K562 (cell line): ENCODE results near the gene PDCD6IP. TPM values are rescaled to one million over a fixed set of nuclear protein-coding genes. Genes with fewer than 3 reads are reported as not detected.

Source experiments
- ATAC-seq: fragments of 200-7000 bp; cut with Tn5 transposase; 3 replicates; pipeline ENCODE4 v1.9.1; 2020; ENCODE audit warnings: moderate library complexity
- BruUV-seq: library from RNA; stranded (reverse); fragments of 400-500 nt; replicated peaks from 2 replicates; lab custom pipeline; 2021; lab: Mats Ljungman, UMichigan
- CTCF ChIA-PET: fragments of 300-600 bp; formaldehyde crosslinking; extraction: SDS; loops from one replicate; lab custom pipeline; 2021; ENCODE audit warnings: low intra/inter-chr PET ratio; lab: Yijun Ruan, JAX
- POLR2A ChIA-PET: fragments of 300-600, 350-650 bp; sonication (Branson Sonifier 250); formaldehyde crosslinking; extraction: SDS; loops from one replicate; lab custom pipeline; 2021; ENCODE audit warnings: antibody characterized with exemption, inconsistent platforms; lab: Yijun Ruan, JAX
- DNase-seq, 4 experiments: peaks; one replicate each; pipeline versions ENCODE4 v3.0.0 to v3.0.0-alpha.2; 2011 to 2018; ENCODE audit warnings: low spot score in 3 of 4, mixed read lengths in 3 of 4; ENCODE audit errors: extremely low read depth in 1 of 4
- FAIRE-seq: peaks from 2 replicates; lab custom pipeline; 2011; peaks lifted over from hg19 to GRCh38; lab: Jason Lieb, UNC
- H2AFZ ChIP-seq: 2 replicates; pipeline ENCODE4 v1.6.0; 2011; ENCODE audit warnings: low read depth, low read length, control low read depth, inconsistent platforms
- H3K27ac ChIP-seq: fragments of 200-600 bp; 3 replicates; pipeline ENCODE4 v1.8.0; 2011; ENCODE audit warnings: low read depth, mild to moderate bottlenecking, control low read depth, inconsistent platforms, low read length, moderate library complexity, mixed read lengths; ENCODE audit errors: extremely low read depth
- H3K27me3 ChIP-seq, 2 experiments: fragments of 300-600 bp in 1 of 2; 2 replicates in 1 of 2; 3 replicates in 1 of 2; pipeline versions ENCODE4 v1.6.0 to v1.8.0; 2011; ENCODE audit warnings: inconsistent platforms in 2 of 2, low read length in 2 of 2, mild to moderate bottlenecking in 1 of 2, mixed read lengths in 1 of 2, moderate library complexity in 1 of 2; ENCODE audit not compliant: control insufficient read depth in 2 of 2, insufficient read depth in 2 of 2
- H3K36me3 ChIP-seq: fragments of 300-600 bp; 3 replicates; pipeline ENCODE4 v1.8.0; 2011; ENCODE audit warnings: mild to moderate bottlenecking, low read length, inconsistent platforms; ENCODE audit not compliant: control insufficient read depth, insufficient read depth
- H3K4me1 ChIP-seq, 2 experiments: fragments of 200-600 bp in 1 of 2; replicated peaks in 1 of 2; 2 replicates in 1 of 2; 3 replicates in 1 of 2; pipeline versions ENCODE4 v1.5.1 to v1.8.0; 2011; ENCODE audit warnings: inconsistent platforms in 2 of 2, low read length in 2 of 2, mild to moderate bottlenecking in 1 of 2, mixed read lengths in 1 of 2, moderate library complexity in 1 of 2; ENCODE audit not compliant: control insufficient read depth in 2 of 2, insufficient read depth in 2 of 2
- H3K4me2 ChIP-seq: 2 replicates; pipeline ENCODE4 v1.6.1; 2011; ENCODE audit warnings: low read length, control low read depth, inconsistent platforms, mixed read lengths; ENCODE audit not compliant: insufficient read depth
- H3K4me3 ChIP-seq: fragments of 200-600 bp; sonication (generic), shearing (Covaris generic); 2 replicates; pipeline ENCODE4 v1.5.1; 2016; ENCODE audit warnings: control low read depth, inconsistent platforms
- H3K79me2 ChIP-seq: fragments of 200-600 bp; 3 replicates; pipeline ENCODE4 v1.8.0; 2011; ENCODE audit warnings: low read length, inconsistent platforms; ENCODE audit not compliant: control insufficient read depth, insufficient read depth
- H3K9ac ChIP-seq, 2 experiments: 2 replicates each; pipeline versions ENCODE4 v1.6.0 to v1.6.1; 2011; ENCODE audit warnings: low read depth in 2 of 2, low read length in 2 of 2, control low read depth in 1 of 2, inconsistent platforms in 1 of 2, mild to moderate bottlenecking in 1 of 2, mixed read lengths in 1 of 2; ENCODE audit not compliant: insufficient read depth in 1 of 2
- H3K9me1 ChIP-seq: one replicate; pipeline ENCODE4 v1.6.0; 2011; ENCODE audit warnings: inconsistent platforms, mild to moderate bottlenecking, low read length, moderate library complexity; ENCODE audit not compliant: control insufficient read depth, insufficient read depth
- H3K9me3 ChIP-seq: replicated peaks from 2 replicates; pipeline ENCODE4 v1.5.1; 2011; ENCODE audit warnings: low read depth, low read length, inconsistent platforms; ENCODE audit not compliant: control insufficient read depth, insufficient read depth
- H4K20me1 ChIP-seq: replicated peaks from 2 replicates; pipeline ENCODE4 v1.6.1; 2011; ENCODE audit warnings: low read length, inconsistent platforms, mixed read lengths; ENCODE audit not compliant: control insufficient read depth, insufficient read depth
- BDP1 ChIP-seq: IDR thresholded peaks from 3 replicates; pipeline ENCODE4 v1.6.1; 2011; ENCODE audit not compliant: insufficient read length, insufficient read depth
- E2F3 ChIP-seq: fragments of 250-450 bp; sonication (Bioruptor Pico); IDR thresholded peaks from 2 replicates; pipeline ENCODE4 v1.4.0; 2020; ENCODE audit warnings: mild to moderate bottlenecking
- FUS ChIP-seq: fragments of 200-400 bp; formaldehyde crosslinking; optimal IDR thresholded peaks from 2 replicates; pipeline ENCODE3; 2017; ENCODE audit warnings: low read depth, low read length
- GTF2F1 ChIP-seq: IDR thresholded peaks from 2 replicates; pipeline ENCODE4 v1.6.1; 2011; ENCODE audit warnings: low read depth, low read length, improper control_type of control experiment
- HDAC1 ChIP-seq, 2 experiments: fragments of 450-650 bp; IDR thresholded peaks; 2 replicates each; pipeline ENCODE4 v1.6.1; 2016 to 2017; ENCODE audit warnings: inconsistent platforms in 1 of 2, mild to moderate bottlenecking in 1 of 2, moderate library complexity in 1 of 2
- MCM3 ChIP-seq: fragments of 450-650 bp; IDR thresholded peaks from 2 replicates; pipeline ENCODE4 v1.6.1; 2016
- MECOM ChIP-seq: fragments of 250-450 bp; sonication (Bioruptor Pico); IDR thresholded peaks from 2 replicates; pipeline ENCODE4 v1.8.0; 2022; ENCODE audit warnings: inconsistent platforms
- NCOA6 ChIP-seq: fragments of 450-650 bp; IDR thresholded peaks from 2 replicates; pipeline ENCODE4 v1.6.1; 2017; ENCODE audit warnings: mild to moderate bottlenecking
- PHB2 ChIP-seq: fragments of 450-650 bp; IDR thresholded peaks from 2 replicates; pipeline ENCODE4 v1.6.1; 2017; ENCODE audit warnings: low read depth
- RBM14 ChIP-seq: fragments of 200-400 bp; formaldehyde crosslinking; IDR thresholded peaks from 2 replicates; pipeline ENCODE4 v1.6.1; 2018; ENCODE audit warnings: low read depth, mild to moderate bottlenecking, low read length, moderate library complexity, borderline replicate concordance; ENCODE audit not compliant: insufficient read depth
- SIN3A ChIP-seq, 2 experiments: fragments of 150-350 bp in 1 of 2; IDR thresholded peaks; 2 replicates each; pipeline ENCODE4 v1.6.1; 2011 to 2016; ENCODE audit warnings: borderline replicate concordance in 2 of 2, low read depth in 2 of 2, low read length in 2 of 2, mild to moderate bottlenecking in 2 of 2, moderate library complexity in 2 of 2; ENCODE audit not compliant: control insufficient read depth in 1 of 2
- ZNF184 ChIP-seq: sonication (generic); formaldehyde crosslinking; IDR thresholded peaks from 2 replicates; pipeline ENCODE4 v1.5.0; 2020; ENCODE audit warnings: missing genetic modification reagents
- ZNF561 ChIP-seq: fragments of 450-650 bp; formaldehyde crosslinking; conservative IDR thresholded peaks from 2 replicates; pipeline ENCODE4 v1.4.0; 2020; ENCODE audit warnings: mild to moderate bottlenecking, moderate library complexity
- WGBS: fragments of 100-300 bp; shearing (Covaris generic); methylation state at CpG from one replicate; pipeline ENCODE4 v1.1.6; 2016; ENCODE audit warnings: low coverage, mixed read lengths; ENCODE audit not compliant: insufficient coverage; ENCODE audit errors: missing lambda C conversion rate; 5-methylcytosine and 5-hydroxymethylcytosine counted together
- in situ Hi-C: fragments of 300-500 bp; cut with MboI; formaldehyde crosslinking; loops from 4 replicates; pipeline ENCODE4 v1.15.0; 2018; ENCODE audit warnings: inconsistent platforms, mixed read lengths
- intact Hi-C: fragments of 100-400 bp; cut with micrococcal nuclease; formaldehyde crosslinking; loops from 2 replicates; pipeline ENCODE4 v1.14.2; 2022
- polyA plus RNA-seq, 8 experiments: library from polyadenylated mRNA; depleted of rRNA in 4 of 8; stranded (reverse) in 5 of 8; unstranded in 3 of 8; fragments of >200 nt; fragmentation: Nextera tagmentation in 2 of 8; fragmentation: Illumina TruSeq in 1 of 8; extraction: Ambion mirVana in 2 of 8; extraction: Trizol in 1 of 8; gene quantifications; 2 replicates each; pipeline versions ENCODE4 v1.2.1 to v1.2.3, GENCODE V29; 2011 to 2014; ENCODE audit warnings: inconsistent platforms in 1 of 8, missing spikeins in 1 of 8
- total RNA-seq, 7 experiments: library from RNA; depleted of rRNA in 6 of 7; stranded (reverse); fragments of >200 nt in 6 of 7; fragmentation: Illumina TruSeq in 2 of 7; extraction: Trizol in 2 of 7; gene quantifications; 2 replicates each; pipeline versions ENCODE4 v1.2.1 to v1.2.3, GENCODE V29; 2011 to 2021; ENCODE audit warnings: low replicate concordance in 1 of 7
- TF ChIP-seq, protein P1 (sequence below), 2 experiments: fragments of 450-650 bp; IDR thresholded peaks; 2 replicates each; pipeline ENCODE4 v1.6.1; 2016
- TF ChIP-seq, protein P2 (sequence below): fragments of 250-450 bp; sonication (Bioruptor Pico); IDR thresholded peaks from 2 replicates; pipeline ENCODE4 v1.5.0; 2021
- TF ChIP-seq, protein P3 (sequence below): sonication (generic); formaldehyde crosslinking; IDR thresholded peaks from 2 replicates; pipeline ENCODE4 v1.8.1; 2023; ENCODE audit warnings: missing genetic modification reagents, mild to moderate bottlenecking, borderline replicate concordance

The PDCD6IP gene
- total and polyA plus RNA-seq, 9 of the 15 experiments (the other 6 are each of a cell fraction or from before 2014, with no cell fraction given) = 40.2 to 302 (median 122) TPM

DNA sequence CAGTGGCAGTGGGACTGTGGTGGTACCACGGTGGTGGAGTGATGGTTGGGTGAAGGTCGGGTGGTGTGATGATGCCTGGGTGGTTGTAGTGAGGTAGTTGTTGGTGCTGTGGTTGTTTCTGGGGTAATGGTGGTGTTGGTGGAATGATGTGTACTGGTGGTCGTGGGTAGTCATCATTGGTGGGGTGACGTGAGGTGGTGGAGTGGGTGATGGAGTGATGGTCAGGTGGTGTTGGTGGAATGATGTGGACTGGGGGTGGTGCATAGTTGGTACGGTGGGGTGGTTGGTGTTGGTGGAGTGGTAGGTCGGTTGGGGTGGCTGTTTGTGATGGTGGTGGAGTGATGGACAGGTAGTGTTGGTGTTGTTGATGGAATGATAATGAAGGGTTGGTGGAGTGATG lies 87.1 kb downstream of the PDCD6IP start:
- Histone ChIP-seq H2AFZ (no peak overlapping the region), H4K20me1 (no peaks in the 10 kb centered on the region), H3K4me3 (no peak overlapping the region), H3K9me3 (no peaks in the 10 kb centered on the region), H3K4me2 (no peak overlapping the region), H3K36me3 (no peaks in the 10 kb centered on the region), H3K27me3 (no peaks in the 10 kb centered on the region), H3K79me2 (no peaks in the 10 kb centered on the region), H3K4me1 (peaks cover 0 to 30% of the 10 kb centered on the region in 2 experiments; a peak in 2 of 5 replicates), H3K27ac (no peak overlapping the region), H3K9me1 (no peaks in the 10 kb centered on the region), H3K9ac (no peak overlapping the region)
- FAIRE-seq (no peak), DNase-seq (no peak), ATAC-seq (no peak)
- ChIA-PET CTCF (interaction anchor here (4.3 kb wide), 1 partner anchor 130 kb away, joined by 43 read pairs; no protein-coding TSS in a partner anchor), POLR2A (interaction anchor here (0.6 kb wide), 1 partner anchor 414 kb away, joined by 5 read pairs; no protein-coding TSS in a partner anchor)
- WGBS = 70% methylated on average over 6 of the region's 6 CpGs
- BruUV-seq = no TSS peak
- in situ Hi-C loops = loop anchor here (25.0 kb wide), 1 partner anchor 377 kb away; no protein-coding TSS in a partner anchor
- intact Hi-C loops = loop anchor here (2.0 kb wide), 2 partner anchors 53 to 69 kb away; no protein-coding TSS in a partner anchor
- TF ChIP-seq, protein P1, sequence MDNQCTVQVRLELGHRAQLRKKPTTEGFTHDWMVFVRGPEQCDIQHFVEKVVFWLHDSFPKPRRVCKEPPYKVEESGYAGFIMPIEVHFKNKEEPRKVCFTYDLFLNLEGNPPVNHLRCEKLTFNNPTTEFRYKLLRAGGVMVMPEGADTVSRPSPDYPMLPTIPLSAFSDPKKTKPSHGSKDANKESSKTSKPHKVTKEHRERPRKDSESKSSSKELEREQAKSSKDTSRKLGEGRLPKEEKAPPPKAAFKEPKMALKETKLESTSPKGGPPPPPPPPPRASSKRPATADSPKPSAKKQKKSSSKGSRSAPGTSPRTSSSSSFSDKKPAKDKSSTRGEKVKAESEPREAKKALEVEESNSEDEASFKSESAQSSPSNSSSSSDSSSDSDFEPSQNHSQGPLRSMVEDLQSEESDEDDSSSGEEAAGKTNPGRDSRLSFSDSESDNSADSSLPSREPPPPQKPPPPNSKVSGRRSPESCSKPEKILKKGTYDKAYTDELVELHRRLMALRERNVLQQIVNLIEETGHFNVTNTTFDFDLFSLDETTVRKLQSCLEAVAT (IDR thresholded peaks at IDR 0.05) = 0 out of 4 replicates have a peak, but pooled peaks of 1 of the 2 experiments have one; percentile 35
- TF ChIP-seq NCOA6 (no peak), RBM14 (no peak), PHB2 (0 out of 2 replicates have a peak, but pooled peaks have one; percentile 14), MCM3 (peak; percentile 26; the same call in 1 of the 2 replicates), FUS (no peak), E2F3 (CRISPR knock-in tag) (no peak), HDAC1 (IDR thresholded peaks at IDR 0.05) (peak in 1 of 2 experiments; percentile 37; a peak in 1 of 4 replicates), MECOM (no peak), GTF2F1 (no peak), BDP1 (no peak), ZNF561 (CRISPR knock-in tag) (no peak), SIN3A (IDR thresholded peaks at IDR 0.05; ENCODE audit: borderline replicate concordance in 2 of 2, control insufficient read depth in 1 of 2, low read depth in 2 of 2, low read length in 2 of 2) (no peak), ZNF184 (no peak)
- TF ChIP-seq, protein P2, sequence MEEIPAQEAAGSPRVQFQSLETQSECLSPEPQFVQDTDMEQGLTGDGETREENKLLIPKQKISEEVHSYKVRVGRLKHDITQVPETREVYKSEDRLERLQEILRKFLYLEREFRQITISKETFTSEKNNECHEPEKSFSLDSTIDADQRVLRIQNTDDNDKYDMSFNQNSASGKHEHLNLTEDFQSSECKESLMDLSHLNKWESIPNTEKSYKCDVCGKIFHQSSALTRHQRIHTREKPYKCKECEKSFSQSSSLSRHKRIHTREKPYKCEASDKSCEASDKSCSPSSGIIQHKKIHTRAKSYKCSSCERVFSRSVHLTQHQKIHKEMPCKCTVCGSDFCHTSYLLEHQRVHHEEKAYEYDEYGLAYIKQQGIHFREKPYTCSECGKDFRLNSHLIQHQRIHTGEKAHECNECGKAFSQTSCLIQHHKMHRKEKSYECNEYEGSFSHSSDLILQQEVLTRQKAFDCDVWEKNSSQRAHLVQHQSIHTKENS (CRISPR knock-in tag) = no peak
- TF ChIP-seq, protein P3, sequence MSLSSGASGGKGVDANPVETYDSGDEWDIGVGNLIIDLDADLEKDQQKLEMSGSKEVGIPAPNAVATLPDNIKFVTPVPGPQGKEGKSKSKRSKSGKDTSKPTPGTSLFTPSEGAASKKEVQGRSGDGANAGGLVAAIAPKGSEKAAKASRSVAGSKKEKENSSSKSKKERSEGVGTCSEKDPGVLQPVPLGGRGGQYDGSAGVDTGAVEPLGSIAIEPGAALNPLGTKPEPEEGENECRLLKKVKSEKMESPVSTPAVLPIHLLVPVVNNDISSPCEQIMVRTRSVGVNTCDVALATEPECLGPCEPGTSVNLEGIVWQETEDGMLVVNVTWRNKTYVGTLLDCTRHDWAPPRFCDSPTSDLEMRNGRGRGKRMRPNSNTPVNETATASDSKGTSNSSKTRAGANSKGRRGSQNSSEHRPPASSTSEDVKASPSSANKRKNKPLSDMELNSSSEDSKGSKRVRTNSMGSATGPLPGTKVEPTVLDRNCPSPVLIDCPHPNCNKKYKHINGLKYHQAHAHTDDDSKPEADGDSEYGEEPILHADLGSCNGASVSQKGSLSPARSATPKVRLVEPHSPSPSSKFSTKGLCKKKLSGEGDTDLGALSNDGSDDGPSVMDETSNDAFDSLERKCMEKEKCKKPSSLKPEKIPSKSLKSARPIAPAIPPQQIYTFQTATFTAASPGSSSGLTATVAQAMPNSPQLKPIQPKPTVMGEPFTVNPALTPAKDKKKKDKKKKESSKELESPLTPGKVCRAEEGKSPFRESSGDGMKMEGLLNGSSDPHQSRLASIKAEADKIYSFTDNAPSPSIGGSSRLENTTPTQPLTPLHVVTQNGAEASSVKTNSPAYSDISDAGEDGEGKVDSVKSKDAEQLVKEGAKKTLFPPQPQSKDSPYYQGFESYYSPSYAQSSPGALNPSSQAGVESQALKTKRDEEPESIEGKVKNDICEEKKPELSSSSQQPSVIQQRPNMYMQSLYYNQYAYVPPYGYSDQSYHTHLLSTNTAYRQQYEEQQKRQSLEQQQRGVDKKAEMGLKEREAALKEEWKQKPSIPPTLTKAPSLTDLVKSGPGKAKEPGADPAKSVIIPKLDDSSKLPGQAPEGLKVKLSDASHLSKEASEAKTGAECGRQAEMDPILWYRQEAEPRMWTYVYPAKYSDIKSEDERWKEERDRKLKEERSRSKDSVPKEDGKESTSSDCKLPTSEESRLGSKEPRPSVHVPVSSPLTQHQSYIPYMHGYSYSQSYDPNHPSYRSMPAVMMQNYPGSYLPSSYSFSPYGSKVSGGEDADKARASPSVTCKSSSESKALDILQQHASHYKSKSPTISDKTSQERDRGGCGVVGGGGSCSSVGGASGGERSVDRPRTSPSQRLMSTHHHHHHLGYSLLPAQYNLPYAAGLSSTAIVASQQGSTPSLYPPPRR (CRISPR knock-in tag) = no peak
